NCI-H1105 (cell line): ENCODE data around the gene EEF1A1.

Source experiments
- DNase-seq: peaks from one replicate; lab custom pipeline; 2025; lab: John Stamatoyannopoulos, UW

The EEF1A1 gene

GRCh38 chr6:73505142-73505541 lies 15.7 kb downstream of the EEF1A1 start:
- no peak for DNase-seq

- DNase-seq, result no peak
These were observed 16.7 kb downstream of the EEF1A1 start for GRCh38 chr6:73504160-73504559.

DNA sequence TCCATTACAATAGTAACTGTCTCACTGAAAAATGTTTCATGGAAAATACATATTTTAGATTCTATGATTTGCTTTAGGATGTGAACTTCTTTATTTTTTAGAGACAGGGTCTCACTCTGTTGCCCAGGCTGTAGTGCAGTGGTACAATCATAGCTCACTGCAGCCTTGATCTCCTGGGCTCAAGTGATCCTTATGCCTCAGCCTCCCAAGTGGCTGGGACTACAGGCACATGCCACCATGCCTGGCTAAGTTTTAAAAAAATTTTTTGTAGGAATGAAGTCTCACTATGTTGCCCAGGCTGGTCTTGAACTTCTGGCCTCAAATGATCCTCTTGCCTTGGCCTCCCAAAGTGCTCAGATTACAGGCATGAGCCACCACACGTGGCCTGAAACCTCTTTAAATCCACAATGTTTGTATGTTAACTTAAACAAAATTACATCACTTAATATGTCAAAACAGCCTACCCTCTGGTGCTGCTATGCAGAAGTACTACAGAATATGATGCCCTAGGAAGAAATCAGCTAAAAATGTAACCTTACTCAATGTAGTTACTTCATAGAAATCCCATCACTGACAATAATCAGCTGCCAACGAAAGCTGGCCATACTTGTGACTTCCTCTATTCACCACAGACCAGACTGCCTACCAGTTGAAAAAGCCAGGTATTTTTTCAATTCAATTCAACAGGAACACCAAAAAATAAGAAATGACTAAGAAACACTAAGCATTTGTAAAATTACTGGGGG lies 17.6 kb downstream of the EEF1A1 start:
- no peak for DNase-seq

GRCh38 chr6:73497915-73498314 lies 22.9 kb downstream of the EEF1A1 start:
- no peak for DNase-seq

- DNase-seq, result no peak
These were observed 29.5 kb downstream of the EEF1A1 start for GRCh38 chr6:73491377-73491776.

DNA sequence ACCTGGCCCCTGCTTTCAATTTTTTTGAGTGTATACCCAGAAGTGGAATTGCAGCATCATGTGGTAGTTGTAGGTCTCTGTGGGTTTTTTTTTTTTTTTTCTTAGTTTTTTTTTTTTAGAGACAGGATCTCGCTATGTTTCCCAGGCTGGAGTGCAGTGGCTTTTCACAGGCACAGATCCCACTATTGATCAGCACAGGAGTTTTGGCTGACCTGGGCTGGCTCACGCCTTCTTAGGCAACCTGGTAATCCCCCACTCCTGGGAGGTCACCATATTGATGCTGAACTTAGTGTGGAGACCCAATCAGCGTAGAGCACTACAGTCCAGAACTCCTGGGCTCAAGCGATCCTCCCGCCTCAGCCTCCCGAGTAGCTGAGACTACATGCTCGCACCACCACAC lies 33.4 kb downstream of the EEF1A1 start:
- no peak for DNase-seq

DNA sequence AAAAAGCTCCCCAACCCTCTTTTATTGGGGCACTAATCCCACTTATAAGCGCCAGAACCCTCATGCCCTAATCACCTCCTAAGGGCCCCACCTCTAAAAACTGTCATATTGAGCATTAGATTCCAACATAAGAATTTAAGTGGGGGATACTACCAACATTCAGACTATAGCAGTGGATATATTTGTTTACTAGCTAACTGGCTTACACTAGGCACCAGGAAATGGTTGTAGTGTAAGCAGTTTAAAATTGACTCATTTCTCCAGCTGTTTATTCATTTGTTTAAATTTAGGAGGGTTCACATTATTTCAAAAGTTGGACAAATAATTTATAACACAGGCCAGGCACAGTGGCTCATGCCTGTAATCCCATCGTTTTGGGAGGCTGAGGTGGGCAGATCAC lies 36.4 kb downstream of the EEF1A1 start:
- no peak for DNase-seq

DNA sequence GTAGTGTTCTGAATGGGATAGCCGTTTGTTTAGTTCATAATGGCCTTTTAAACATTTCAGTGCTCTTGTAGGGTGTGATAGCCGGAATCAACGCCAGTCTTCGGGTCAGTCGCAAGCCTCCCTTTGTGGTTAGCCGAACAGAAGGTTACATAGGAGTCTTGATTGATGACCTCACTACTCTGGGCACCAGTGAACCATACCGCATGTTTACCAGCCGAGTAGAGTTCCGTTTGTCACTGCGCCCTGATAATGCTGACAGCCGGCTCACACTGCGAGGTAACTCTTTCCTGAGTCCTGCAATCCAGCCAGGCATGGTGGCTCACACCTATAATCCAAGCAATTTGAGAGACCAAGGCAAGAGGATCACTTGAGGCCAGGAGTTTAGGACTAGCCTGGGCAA lies 38.9 kb downstream of the EEF1A1 start:
- no peak for DNase-seq

- DNase-seq, result no peak
These were observed 43.4 kb downstream of the EEF1A1 start for GRCh38 chr6:73477407-73477806.

GRCh38 chr6:73476723-73477122 lies 44.1 kb downstream of the EEF1A1 start:
- DNase-seq, result no peak

DNA sequence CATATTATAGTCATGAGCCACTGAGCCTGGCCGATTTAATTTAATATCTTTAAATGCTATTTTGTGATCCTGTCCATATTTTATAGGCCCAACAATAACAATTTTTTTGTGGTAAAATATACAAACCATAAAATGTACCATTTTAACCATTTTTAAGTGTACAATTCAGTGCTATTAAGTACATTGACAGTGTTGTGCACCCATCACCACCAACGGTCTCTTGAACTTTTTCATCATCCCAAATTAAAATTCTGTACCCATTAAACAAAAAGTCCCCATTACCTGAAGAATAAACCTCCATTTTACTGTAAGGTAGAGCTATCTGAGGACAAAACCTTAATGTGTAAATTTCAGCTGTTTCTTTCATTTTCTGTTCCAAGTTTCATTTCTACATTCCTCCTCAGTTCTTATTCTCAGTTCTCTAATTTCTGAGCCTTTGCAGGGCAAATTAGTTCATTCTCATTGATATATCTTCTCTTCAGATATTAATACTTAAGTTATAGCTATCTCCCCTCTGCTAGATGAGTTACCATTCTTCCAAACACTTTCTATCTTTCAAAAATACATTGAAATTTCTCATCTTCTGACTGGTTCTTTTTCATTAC lies 49.0 kb downstream of the EEF1A1 start:
- no peak for DNase-seq
